ENCODE measurements around the gene LHFPL6. TPM values are rescaled to one million over a fixed set of nuclear protein-coding genes. Genes with fewer than 3 reads are reported as not detected.

LHFPL6 gene
- total RNA-seq, 4 donors from 2014 or later = 113 to 177 (median 146) TPM

DNA sequence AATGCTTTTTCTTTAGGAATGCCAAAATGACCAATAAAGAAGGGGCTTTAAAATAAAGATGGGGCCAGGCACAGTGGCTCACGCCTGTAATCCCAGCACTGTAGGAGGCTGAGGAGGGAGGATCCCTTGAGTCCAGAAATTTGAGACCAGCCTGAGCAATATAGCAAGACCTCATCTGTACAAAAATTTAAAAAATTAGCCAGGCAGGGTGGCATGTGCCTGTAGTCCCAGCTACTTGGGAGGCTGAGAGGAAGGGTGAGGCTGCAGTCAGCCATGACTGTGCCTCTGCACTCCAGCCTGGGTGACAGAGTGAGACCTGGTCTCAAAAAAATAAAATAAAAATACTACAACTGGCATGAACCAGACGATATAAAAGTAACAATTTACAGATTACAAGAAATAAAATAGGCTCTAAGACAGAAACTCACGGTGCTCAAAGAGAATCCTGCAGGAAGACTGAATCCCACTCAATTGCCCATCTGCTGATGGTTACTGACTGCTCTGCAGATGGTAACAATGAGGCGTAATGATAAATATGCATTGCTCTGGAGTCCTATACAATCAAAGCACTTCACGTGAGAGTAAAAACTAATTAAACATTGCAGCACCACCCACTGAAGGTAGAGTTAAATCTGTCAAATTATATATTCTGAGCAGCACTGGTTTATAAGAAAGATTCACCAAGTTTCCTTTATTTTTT is 93.2 kb downstream of the LHFPL6 start:
- WGBS, 2 donors = 61 to 82% methylated on average over 5 of the region's 5 CpGs

GRCh38 chr13:39506559-39507390 is 96.2 kb downstream of the LHFPL6 start:
- no peak for DNase-seq (ENCODE audit: low spot score in 2 of 2)
- TF ChIP-seq, protein P1, sequence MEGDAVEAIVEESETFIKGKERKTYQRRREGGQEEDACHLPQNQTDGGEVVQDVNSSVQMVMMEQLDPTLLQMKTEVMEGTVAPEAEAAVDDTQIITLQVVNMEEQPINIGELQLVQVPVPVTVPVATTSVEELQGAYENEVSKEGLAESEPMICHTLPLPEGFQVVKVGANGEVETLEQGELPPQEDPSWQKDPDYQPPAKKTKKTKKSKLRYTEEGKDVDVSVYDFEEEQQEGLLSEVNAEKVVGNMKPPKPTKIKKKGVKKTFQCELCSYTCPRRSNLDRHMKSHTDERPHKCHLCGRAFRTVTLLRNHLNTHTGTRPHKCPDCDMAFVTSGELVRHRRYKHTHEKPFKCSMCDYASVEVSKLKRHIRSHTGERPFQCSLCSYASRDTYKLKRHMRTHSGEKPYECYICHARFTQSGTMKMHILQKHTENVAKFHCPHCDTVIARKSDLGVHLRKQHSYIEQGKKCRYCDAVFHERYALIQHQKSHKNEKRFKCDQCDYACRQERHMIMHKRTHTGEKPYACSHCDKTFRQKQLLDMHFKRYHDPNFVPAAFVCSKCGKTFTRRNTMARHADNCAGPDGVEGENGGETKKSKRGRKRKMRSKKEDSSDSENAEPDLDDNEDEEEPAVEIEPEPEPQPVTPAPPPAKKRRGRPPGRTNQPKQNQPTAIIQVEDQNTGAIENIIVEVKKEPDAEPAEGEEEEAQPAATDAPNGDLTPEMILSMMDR (IDR thresholded peaks at IDR 0.05) = no peak
- TF ChIP-seq POLR2A (IDR thresholded peaks at IDR 0.05) (no peak), EP300 (IDR thresholded peaks at IDR 0.05) (no peak)
- WGBS, 2 donors = 46 to 50% methylated on average over 7 of the region's 7 CpGs
- Histone ChIP-seq H3K36me3 (no peaks in the 10 kb centered on the region), H3K27me3 (no peaks in the 10 kb centered on the region), H3K27ac (no peak overlapping the region), H3K9me3 (no peaks in the 10 kb centered on the region), H3K4me1 (peaks cover 0 to 12% (median 0%) of the 10 kb centered on the region in 4 donors), H3K4me3 (no peak overlapping the region)

More for the DNA sequence above, 93.2 kb downstream of the LHFPL6 start:
- no peaks in the 10 kb centered on the region for H3K27me3 ChIP-seq
- peaks cover 0 to 8% (median 0%) of the 10 kb centered on the region in 4 donors for H3K4me1 ChIP-seq
- TF ChIP-seq EP300 (IDR thresholded peaks at IDR 0.05) = no peak
- TF ChIP-seq, protein P1 (IDR thresholded peaks at IDR 0.05) = no peak
- no peak for TF ChIP-seq POLR2A (IDR thresholded peaks at IDR 0.05)
- H3K27ac ChIP-seq = no peak overlapping the region
- DNase-seq (ENCODE audit: low spot score in 2 of 2) = no peak
- no peaks in the 10 kb centered on the region for H3K36me3 ChIP-seq
- no peak overlapping the region for H3K4me3 ChIP-seq
- H3K9me3 ChIP-seq = no peaks in the 10 kb centered on the region

DNA sequence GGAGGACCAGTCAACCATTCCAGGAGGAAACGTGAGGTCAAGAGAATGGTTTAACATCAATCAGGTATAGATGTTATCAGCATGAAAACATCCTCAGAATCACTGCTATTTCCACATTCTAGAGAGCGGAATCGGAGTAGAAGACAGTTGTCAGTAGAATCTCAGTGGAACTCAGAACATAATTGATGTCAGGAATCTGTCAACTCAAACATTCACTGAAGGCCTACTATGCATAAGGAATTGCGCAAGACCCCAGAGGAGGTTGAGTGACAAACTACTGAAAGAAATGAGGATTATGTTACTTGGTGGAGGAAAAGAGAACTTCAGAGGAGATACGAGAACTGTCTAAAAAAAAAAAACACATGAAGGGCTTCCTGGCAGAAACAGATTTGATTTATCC is 97.8 kb downstream of the LHFPL6 start:
- Histone ChIP-seq H3K27me3 (no peaks in the 10 kb centered on the region), H3K4me3 (no peak overlapping the region), H3K4me1 (peaks cover 0 to 15% (median 0%) of the 10 kb centered on the region in 4 donors), H3K36me3 (no peaks in the 10 kb centered on the region), H3K27ac (no peak overlapping the region), H3K9me3 (no peaks in the 10 kb centered on the region)
- DNase-seq (ENCODE audit: low spot score in 2 of 2) = no peak
- TF ChIP-seq, protein P1 (IDR thresholded peaks at IDR 0.05) = no peak
- TF ChIP-seq EP300 (IDR thresholded peaks at IDR 0.05) = no peak
- WGBS, 2 donors = 82 to 88% methylated on average over 5 of the region's 5 CpGs

- peaks cover 0 to 18% (median 0%) of the 10 kb centered on the region in 4 donors for H3K4me1 ChIP-seq
- no peaks in the 10 kb centered on the region for H3K9me3 ChIP-seq
- DNase-seq (ENCODE audit: low spot score in 2 of 2) = no peak
- H3K36me3 ChIP-seq = no peaks in the 10 kb centered on the region
- no peak overlapping the region for H3K27ac ChIP-seq
- H3K4me3 ChIP-seq = no peak overlapping the region
- no peaks in the 10 kb centered on the region for H3K27me3 ChIP-seq
- TF ChIP-seq, protein P1 (IDR thresholded peaks at IDR 0.05) = no peak
- no peak for TF ChIP-seq POLR2A (IDR thresholded peaks at IDR 0.05)
- no peak for TF ChIP-seq EP300 (IDR thresholded peaks at IDR 0.05)
- WGBS, 2 donors = 87 to 88% methylated on average over 3 of the region's 3 CpGs
These were observed 99.9 kb downstream of the LHFPL6 start for GRCh38 chr13:39503048-39503447.
